HepG2 (cell line): ENCODE measurements around the gene SPATA33. TPM values are rescaled to one million over a fixed set of nuclear protein-coding genes. Genes with fewer than 3 reads are reported as not detected.

Source experiments
- polyA plus RNA-seq, 8 experiments: library from polyadenylated mRNA; depleted of rRNA in 3 of 8; stranded (reverse) in 7 of 8; unstranded in 1 of 8; fragments of >200 nt; fragmentation: Illumina TruSeq in 4 of 8; extraction: Trizol in 4 of 8; gene quantifications; 2 replicates each; pipeline versions ENCODE4 v1.2.1 to v1.2.3, GENCODE V29; 2011 to 2016; ENCODE audit warnings: low read depth in 4 of 8, missing spikeins in 1 of 8, mixed read lengths in 1 of 8; ENCODE audit not compliant: insufficient read depth in 1 of 8
- total RNA-seq, 5 experiments: library from RNA; depleted of rRNA; stranded (reverse); fragments of >200 nt; fragmentation: Illumina TruSeq; extraction: Trizol; gene quantifications; 2 replicates each; pipeline ENCODE4 v1.2.3, GENCODE V29; 2016; ENCODE audit warnings: low read depth in 1 of 5

The SPATA33 gene
- total and polyA plus RNA-seq, 2 of the 13 experiments (the other 11 are each of a cell fraction or from before 2014, with no cell fraction given) = 5.7 to 11.0 TPM

Other genes with a start within 250 kb of the SPATA33 start
- gene ANKRD11, start 167.3 kb upstream of the SPATA33 start, total RNA-seq (2016; rRNA removed; fragmentation: Illumina TruSeq; extraction: Trizol) = 21.4 and 24.4 TPM in 2 replicates
- gene ANKRD11, start 167.3 kb upstream of the SPATA33 start, polyA plus RNA-seq (2011; rRNA removed) = 38.4 and 42.3 TPM in 2 replicates
- 63.9 and 136 TPM in 2 replicates for gene SPG7, start 149.4 kb upstream of the SPATA33 start, total RNA-seq (2016; rRNA removed; fragmentation: Illumina TruSeq; extraction: Trizol)
- 66.0 and 77.5 TPM in 2 replicates for gene SPG7, start 149.4 kb upstream of the SPATA33 start, polyA plus RNA-seq (2011; rRNA removed)
- 2,988 and 3,233 TPM in 2 replicates for gene RPL13, start 97.2 kb upstream of the SPATA33 start, total RNA-seq (2016; rRNA removed; fragmentation: Illumina TruSeq; extraction: Trizol)
- 4,411 and 5,523 TPM in 2 replicates for gene RPL13, start 97.2 kb upstream of the SPATA33 start, polyA plus RNA-seq (2011; rRNA removed)
- gene CPNE7, start 82.1 kb upstream of the SPATA33 start, total RNA-seq (2016; rRNA removed; fragmentation: Illumina TruSeq; extraction: Trizol) = not detected in 2 replicates
- gene CPNE7, start 82.1 kb upstream of the SPATA33 start, polyA plus RNA-seq (2011; rRNA removed) = 0.59 and 2.1 TPM in 2 replicates
- 19.7 and 37.6 TPM in 2 replicates for gene DPEP1, start 44.2 kb upstream of the SPATA33 start, total RNA-seq (2016; rRNA removed; fragmentation: Illumina TruSeq; extraction: Trizol)
- gene DPEP1, start 44.2 kb upstream of the SPATA33 start, polyA plus RNA-seq (2011; rRNA removed) = 40.2 and 52.2 TPM in 2 replicates
- gene CHMP1A, start 128 bp upstream of the SPATA33 start, total RNA-seq (2016; rRNA removed; fragmentation: Illumina TruSeq; extraction: Trizol) = 69.4 and 80.0 TPM in 2 replicates
- 73.3 and 87.2 TPM in 2 replicates for gene CHMP1A, start 128 bp upstream of the SPATA33 start, polyA plus RNA-seq (2011; rRNA removed)
- gene CDK10, start 28.9 kb downstream of the SPATA33 start, total RNA-seq (2016; rRNA removed; fragmentation: Illumina TruSeq; extraction: Trizol) = 1.2 and 2.5 TPM in 2 replicates
- gene CDK10, start 28.9 kb downstream of the SPATA33 start, polyA plus RNA-seq (2011; rRNA removed) = 3.9 and 4.3 TPM in 2 replicates
- gene SPATA2L, start 43.9 kb downstream of the SPATA33 start, total RNA-seq (2016; rRNA removed; fragmentation: Illumina TruSeq; extraction: Trizol) = 17.0 and 20.7 TPM in 2 replicates
- 9.1 and 11.8 TPM in 2 replicates for gene SPATA2L, start 43.9 kb downstream of the SPATA33 start, polyA plus RNA-seq (2011; rRNA removed)
- 3.8 and 10.1 TPM in 2 replicates for gene VPS9D1, start 63.1 kb downstream of the SPATA33 start, total RNA-seq (2016; rRNA removed; fragmentation: Illumina TruSeq; extraction: Trizol)
- gene VPS9D1, start 63.1 kb downstream of the SPATA33 start, polyA plus RNA-seq (2011; rRNA removed) = 13.2 and 18.6 TPM in 2 replicates
- gene ZNF276, start 63.7 kb downstream of the SPATA33 start, total RNA-seq (2016; rRNA removed; fragmentation: Illumina TruSeq; extraction: Trizol) = 6.8 and 17.7 TPM in 2 replicates
- 18.0 and 24.3 TPM in 2 replicates for gene ZNF276, start 63.7 kb downstream of the SPATA33 start, polyA plus RNA-seq (2011; rRNA removed)
- 45.7 and 106 TPM in 2 replicates for gene FANCA, start 158.8 kb downstream of the SPATA33 start, total RNA-seq (2016; rRNA removed; fragmentation: Illumina TruSeq; extraction: Trizol)
- 77.9 and 88.0 TPM in 2 replicates for gene FANCA, start 158.8 kb downstream of the SPATA33 start, polyA plus RNA-seq (2011; rRNA removed)
- 7.6 and 13.3 TPM in 2 replicates for gene SPIRE2, start 170.6 kb downstream of the SPATA33 start, total RNA-seq (2016; rRNA removed; fragmentation: Illumina TruSeq; extraction: Trizol)
- gene SPIRE2, start 170.6 kb downstream of the SPATA33 start, polyA plus RNA-seq (2011; rRNA removed) = 37.5 and 55.7 TPM in 2 replicates
- 98.4 and 138 TPM in 2 replicates for gene TCF25, start 215.8 kb downstream of the SPATA33 start, total RNA-seq (2016; rRNA removed; fragmentation: Illumina TruSeq; extraction: Trizol)
- 206 and 274 TPM in 2 replicates for gene TCF25, start 215.8 kb downstream of the SPATA33 start, polyA plus RNA-seq (2011; rRNA removed)